PFSK-1 (cell line): Measurements from ENCODE around the gene TRPC3. TPM values are rescaled to one million over a fixed set of nuclear protein-coding genes. Genes with fewer than 3 reads are reported as not detected.

Experiments used
- FOXP2 ChIP-seq: optimal IDR thresholded peaks from 2 replicates; pipeline ENCODE3; 2011; ENCODE audit warnings: borderline replicate concordance, control low read depth, inconsistent platforms; ENCODE audit not compliant: insufficient read depth; ENCODE audit errors: extremely low read length, extremely low read depth
- POLR2AphosphoS5 ChIP-seq: IDR thresholded peaks from 2 replicates; pipeline ENCODE4 v1.6.1; 2012; ENCODE audit warnings: low read depth, mild to moderate bottlenecking, control low read depth, low read length, moderate library complexity
- REST ChIP-seq, 2 experiments: IDR thresholded peaks; 2 replicates each; pipeline versions ENCODE4 v1.6.1 to v1.8.0; 2011 to 2012; ENCODE audit warnings: low read depth in 2 of 2, low read length in 2 of 2, control low read depth in 1 of 2, inconsistent platforms in 1 of 2, mild to moderate bottlenecking in 1 of 2, moderate library complexity in 1 of 2; ENCODE audit not compliant: insufficient read depth in 1 of 2
- SIN3A ChIP-seq: IDR thresholded peaks from 2 replicates; pipeline ENCODE4 v1.6.1; 2012; ENCODE audit warnings: mild to moderate bottlenecking, low read length, moderate library complexity, borderline replicate concordance; ENCODE audit not compliant: insufficient read depth
- TAF1 ChIP-seq: IDR thresholded peaks from 2 replicates; pipeline ENCODE4 v1.6.1; 2012; ENCODE audit warnings: low read length, control low read depth, borderline replicate concordance; ENCODE audit not compliant: insufficient read depth
- polyA plus RNA-seq: library from polyadenylated mRNA; unstranded; fragments of >200 nt; gene quantifications from one replicate; pipeline ENCODE4 v1.2.1, GENCODE V29; 2012; ENCODE audit warnings: low read depth, missing spikeins; ENCODE audit not compliant: insufficient read length

TRPC3 gene
- polyA plus RNA-seq: not detected

- TF ChIP-seq REST (IDR thresholded peaks at IDR 0.05; ENCODE audit: insufficient read depth in 1 of 2, low read depth in 2 of 2, low read length in 2 of 2) (no peak), SIN3A (no peak), POLR2AphosphoS5 (no peak), FOXP2 (no peak), TAF1 (no peak)
Measured at GRCh38 chr4:121951521-121952110, at the start of gene TRPC3. TRPC3 (minus strand) TSS chr4:121952060; CDS start chr4:121951680, 380 bp downstream.

GRCh38 chr4:122000849-122001248, 49.0 kb upstream of the TRPC3 start:
- TF ChIP-seq POLR2AphosphoS5: no peak
- TF ChIP-seq REST (IDR thresholded peaks at IDR 0.05; ENCODE audit: insufficient read depth in 1 of 2, low read depth in 2 of 2, low read length in 2 of 2): no peak

- TF ChIP-seq REST (IDR thresholded peaks at IDR 0.05; ENCODE audit: insufficient read depth in 1 of 2, low read depth in 2 of 2, low read length in 2 of 2) (no peak), FOXP2 (no peak), TAF1 (no peak), POLR2AphosphoS5 (no peak), SIN3A (no peak)
Measured at GRCh38 chr4:121998024-121998423, 46.2 kb upstream of the TRPC3 start.

GRCh38 chr4:121995790-121996537, 44.1 kb upstream of the TRPC3 start:
- TF ChIP-seq REST (IDR thresholded peaks at IDR 0.05; ENCODE audit: insufficient read depth in 1 of 2, low read depth in 2 of 2, low read length in 2 of 2): no peak
- TF ChIP-seq FOXP2: no peak

- TF ChIP-seq REST (IDR thresholded peaks at IDR 0.05; ENCODE audit: insufficient read depth in 1 of 2, low read depth in 2 of 2, low read length in 2 of 2) (no peak), POLR2AphosphoS5 (no peak), SIN3A (no peak), TAF1 (no peak), FOXP2 (no peak)
Measured at GRCh38 chr4:121991968-121992367, 40.1 kb upstream of the TRPC3 start.
